Osteoblast (primary cell): ENCODE measurements around the gene SHROOM2. TPM values are rescaled to one million over a fixed set of nuclear protein-coding genes. Genes with fewer than 3 reads are reported as not detected.

ENCODE experiments used
- DNase-seq: peaks from one replicate; pipeline ENCODE4 v3.0.0; 2011; ENCODE audit warnings: low spot score, mixed read lengths; ENCODE audit not compliant: insufficient read length; ENCODE audit errors: missing footprints
- H2AFZ ChIP-seq: 2 replicates; pipeline ENCODE4 v1.6.0; 2011; ENCODE audit warnings: mild to moderate bottlenecking, low read length
- H3K27ac ChIP-seq: 2 replicates; pipeline ENCODE4 v1.5.1; 2011; ENCODE audit warnings: mild to moderate bottlenecking, low read depth, low read length, moderate library complexity
- H3K27me3 ChIP-seq: 2 replicates; pipeline ENCODE4 v1.6.0; 2012; ENCODE audit warnings: mild to moderate bottlenecking, control low read depth, inconsistent platforms, low read length, moderate library complexity; ENCODE audit not compliant: insufficient read depth
- H3K36me3 ChIP-seq: 2 replicates; pipeline ENCODE4 v1.5.1; 2011; ENCODE audit warnings: mild to moderate bottlenecking, low read length, control low read depth, moderate library complexity; ENCODE audit not compliant: insufficient read depth
- H3K4me1 ChIP-seq: 2 replicates; pipeline ENCODE4 v1.5.1; 2011; ENCODE audit warnings: mild to moderate bottlenecking, low read length, control low read depth, moderate library complexity; ENCODE audit not compliant: insufficient read depth
- H3K4me2 ChIP-seq: 2 replicates; pipeline ENCODE4 v1.6.0; 2011; ENCODE audit warnings: mild to moderate bottlenecking, low read length; ENCODE audit not compliant: insufficient read depth
- H3K4me3 ChIP-seq: fragments of 200-600 bp; sonication (generic); 3 replicates; pipeline ENCODE4 v1.5.1; 2012; ENCODE audit warnings: mild to moderate bottlenecking, low read length, inconsistent platforms; ENCODE audit not compliant: insufficient read depth
- H3K79me2 ChIP-seq: 2 replicates; pipeline ENCODE4 v1.6.0; 2012; ENCODE audit warnings: mild to moderate bottlenecking, low read length, control low read depth, inconsistent platforms; ENCODE audit not compliant: insufficient read depth
- H3K9me3 ChIP-seq: 2 replicates; pipeline ENCODE4 v1.5.1; 2011; ENCODE audit warnings: low read depth, low read length, control low read depth
- H4K20me1 ChIP-seq: 2 replicates; pipeline ENCODE4 v1.6.0; 2012; ENCODE audit warnings: mild to moderate bottlenecking, low read length, control low read depth; ENCODE audit not compliant: insufficient read depth
- total RNA-seq: library from RNA; depleted of rRNA; stranded (reverse); fragments of >200 nt; gene quantifications from 2 replicates; pipeline ENCODE4 v1.2.3, GENCODE V29; 2012
- TF ChIP-seq, protein P1 (sequence below): IDR thresholded peaks from 2 replicates; pipeline ENCODE4 v1.5.1; 2011; ENCODE audit warnings: mild to moderate bottlenecking, low read depth, low read length, moderate library complexity; ENCODE audit errors: extremely low read depth

The SHROOM2 gene
- total RNA-seq, 1 donor, result 8.0 TPM

- H3K27ac ChIP-seq, result no peak overlapping the region
- H3K36me3 ChIP-seq, result no peaks in the 10 kb centered on the region
- no peak overlapping the region for H2AFZ ChIP-seq
- no peaks in the 10 kb centered on the region for H3K27me3 ChIP-seq
- H3K4me1 ChIP-seq, result peaks cover 23% of the 10 kb centered on the region
- H3K9me3 ChIP-seq, result peaks cover 5% of the 10 kb centered on the region
- TF ChIP-seq, protein P1, sequence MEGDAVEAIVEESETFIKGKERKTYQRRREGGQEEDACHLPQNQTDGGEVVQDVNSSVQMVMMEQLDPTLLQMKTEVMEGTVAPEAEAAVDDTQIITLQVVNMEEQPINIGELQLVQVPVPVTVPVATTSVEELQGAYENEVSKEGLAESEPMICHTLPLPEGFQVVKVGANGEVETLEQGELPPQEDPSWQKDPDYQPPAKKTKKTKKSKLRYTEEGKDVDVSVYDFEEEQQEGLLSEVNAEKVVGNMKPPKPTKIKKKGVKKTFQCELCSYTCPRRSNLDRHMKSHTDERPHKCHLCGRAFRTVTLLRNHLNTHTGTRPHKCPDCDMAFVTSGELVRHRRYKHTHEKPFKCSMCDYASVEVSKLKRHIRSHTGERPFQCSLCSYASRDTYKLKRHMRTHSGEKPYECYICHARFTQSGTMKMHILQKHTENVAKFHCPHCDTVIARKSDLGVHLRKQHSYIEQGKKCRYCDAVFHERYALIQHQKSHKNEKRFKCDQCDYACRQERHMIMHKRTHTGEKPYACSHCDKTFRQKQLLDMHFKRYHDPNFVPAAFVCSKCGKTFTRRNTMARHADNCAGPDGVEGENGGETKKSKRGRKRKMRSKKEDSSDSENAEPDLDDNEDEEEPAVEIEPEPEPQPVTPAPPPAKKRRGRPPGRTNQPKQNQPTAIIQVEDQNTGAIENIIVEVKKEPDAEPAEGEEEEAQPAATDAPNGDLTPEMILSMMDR, result no peak
- no peak overlapping the region for H3K4me3 ChIP-seq
- no peak overlapping the region for H3K4me2 ChIP-seq
- H3K79me2 ChIP-seq, result no peaks in the 10 kb centered on the region
- no peak for DNase-seq
- H4K20me1 ChIP-seq, result no peaks in the 10 kb centered on the region
Observed at GRCh38 chrX:9952300-9952699, 166.1 kb downstream of the SHROOM2 start.

DNA sequence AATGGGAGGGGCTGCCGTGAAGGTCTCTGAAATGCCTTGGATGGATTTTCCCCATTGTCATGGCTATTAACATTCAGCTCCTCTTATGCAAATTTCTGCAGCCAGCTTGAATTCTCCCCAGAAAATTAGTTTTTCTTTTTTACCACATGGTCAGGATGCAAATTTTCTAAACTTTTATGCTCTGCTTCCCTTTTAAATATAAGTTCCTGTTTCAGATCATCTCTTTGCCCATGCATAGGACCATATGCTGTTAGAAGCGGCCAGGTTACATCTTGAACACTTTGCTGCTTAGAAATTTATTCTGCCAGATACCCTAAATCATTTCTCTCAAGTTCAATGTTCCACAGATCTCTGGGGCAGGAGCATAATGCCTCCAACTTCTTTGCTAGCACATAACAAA lies 167.2 kb downstream of the SHROOM2 start:
- TF ChIP-seq, protein P1, result no peak
- no peak for DNase-seq
- Histone ChIP-seq H2AFZ (no peak overlapping the region), H3K27ac (no peak overlapping the region), H3K9me3 (peaks cover 5% of the 10 kb centered on the region), H4K20me1 (no peaks in the 10 kb centered on the region), H3K36me3 (no peaks in the 10 kb centered on the region), H3K4me1 (peaks cover 17% of the 10 kb centered on the region), H3K27me3 (no peaks in the 10 kb centered on the region), H3K4me2 (no peak overlapping the region), H3K79me2 (no peaks in the 10 kb centered on the region), H3K4me3 (no peak overlapping the region)

GRCh38 chrX:9955506-9955905 lies 169.3 kb downstream of the SHROOM2 start:
- H3K27ac ChIP-seq, result no peak overlapping the region
- TF ChIP-seq, protein P1, result no peak

GRCh38 chrX:9957743-9958142 lies 171.5 kb downstream of the SHROOM2 start:
- Histone ChIP-seq H3K79me2 (no peaks in the 10 kb centered on the region), H3K4me1 (peaks cover 10% of the 10 kb centered on the region), H3K36me3 (no peaks in the 10 kb centered on the region), H3K4me3 (no peak overlapping the region), H3K27me3 (no peaks in the 10 kb centered on the region), H4K20me1 (no peaks in the 10 kb centered on the region), H3K9me3 (peaks cover 2% of the 10 kb centered on the region), H3K27ac (no peak overlapping the region), H3K4me2 (no peak overlapping the region), H2AFZ (no peak overlapping the region)
- no peak for DNase-seq
- TF ChIP-seq, protein P1, result no peak

More at GRCh38 chrX:9955506-9955905, 169.3 kb downstream of the SHROOM2 start:
- H3K27me3 ChIP-seq, result no peaks in the 10 kb centered on the region
- no peak overlapping the region for H3K4me2 ChIP-seq
- peaks cover 2% of the 10 kb centered on the region for H3K9me3 ChIP-seq
- H3K36me3 ChIP-seq, result no peaks in the 10 kb centered on the region
- no peaks in the 10 kb centered on the region for H3K79me2 ChIP-seq
- H4K20me1 ChIP-seq, result no peaks in the 10 kb centered on the region
- H3K4me1 ChIP-seq, result peaks cover 10% of the 10 kb centered on the region
- no peak overlapping the region for H2AFZ ChIP-seq
- no peak for DNase-seq
- H3K4me3 ChIP-seq, result no peak overlapping the region
